GM21529 (cell line): Measurements from ENCODE around the gene PYGB.

ENCODE experiments used
- ATAC-seq: cut with Tn5 transposase; IDR thresholded peaks from one replicate; pipeline ENCODE4 v1.9.1; 2021; ENCODE audit not compliant: unreplicated experiment

PYGB gene

DNA sequence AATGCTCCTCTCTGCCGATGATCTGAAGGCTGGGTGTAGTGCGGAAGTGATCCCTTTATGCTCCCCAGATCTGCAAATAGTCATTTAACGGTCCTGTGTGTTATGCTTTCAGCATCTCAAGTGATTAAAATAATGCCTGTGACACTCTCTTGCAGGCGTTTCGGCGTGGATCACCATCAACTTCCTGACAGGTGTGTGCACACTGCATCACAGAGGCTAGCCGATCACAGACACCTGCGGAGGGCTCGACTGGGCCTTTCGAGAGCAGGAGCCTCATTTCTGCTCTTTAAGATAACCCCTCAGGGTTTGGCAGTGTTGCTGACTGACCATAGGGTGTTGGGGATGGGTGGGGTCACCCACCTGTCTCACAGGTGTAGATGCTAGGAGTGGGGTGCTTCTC is 32.4 kb upstream of the PYGB start:
- ATAC-seq = no peak

DNA sequence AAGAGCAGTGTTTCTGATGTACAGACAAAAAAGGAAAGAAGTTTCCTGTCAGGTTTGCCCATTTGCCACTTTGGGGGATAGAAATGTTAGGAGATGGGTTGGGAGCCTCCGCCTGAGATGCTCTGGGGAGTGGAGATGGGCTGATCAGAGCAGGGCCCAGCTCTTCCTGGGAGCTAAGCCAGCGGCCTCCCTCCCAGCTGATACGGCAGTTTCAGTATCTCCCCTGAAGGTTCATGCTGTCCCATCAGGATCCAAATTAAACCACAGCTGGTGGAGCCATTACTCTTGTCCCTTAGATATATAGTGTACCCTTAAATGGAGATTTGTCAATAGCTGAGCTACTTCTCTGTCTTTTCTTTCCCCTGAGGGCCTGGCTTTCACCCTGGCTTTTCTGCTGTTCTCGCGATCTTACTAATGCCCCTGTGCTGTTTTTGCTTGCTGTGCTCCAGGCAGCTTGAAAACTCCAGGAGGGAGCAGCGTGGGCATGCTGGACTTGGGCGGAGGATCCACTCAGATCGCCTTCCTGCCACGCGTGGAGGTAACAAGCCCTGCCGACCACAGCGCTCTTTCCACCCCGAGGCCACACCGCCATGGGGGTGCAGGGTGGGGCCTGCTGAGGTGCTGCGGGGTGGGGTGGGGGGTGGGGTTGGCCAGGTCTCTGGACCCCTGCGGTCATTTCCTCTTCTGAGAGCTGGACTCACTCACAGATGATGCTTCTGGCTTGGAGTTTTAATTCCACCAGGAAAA is 31.5 kb upstream of the PYGB start:
- no peak for ATAC-seq

- ATAC-seq = no peak
These were observed 30.4 kb upstream of the PYGB start for GRCh38 chr20:25217161-25218108.

GRCh38 chr20:25218109-25218486 is 29.8 kb upstream of the PYGB start:
- no peak for ATAC-seq

GRCh38 chr20:25218492-25218891 is 29.4 kb upstream of the PYGB start:
- ATAC-seq = no peak

DNA sequence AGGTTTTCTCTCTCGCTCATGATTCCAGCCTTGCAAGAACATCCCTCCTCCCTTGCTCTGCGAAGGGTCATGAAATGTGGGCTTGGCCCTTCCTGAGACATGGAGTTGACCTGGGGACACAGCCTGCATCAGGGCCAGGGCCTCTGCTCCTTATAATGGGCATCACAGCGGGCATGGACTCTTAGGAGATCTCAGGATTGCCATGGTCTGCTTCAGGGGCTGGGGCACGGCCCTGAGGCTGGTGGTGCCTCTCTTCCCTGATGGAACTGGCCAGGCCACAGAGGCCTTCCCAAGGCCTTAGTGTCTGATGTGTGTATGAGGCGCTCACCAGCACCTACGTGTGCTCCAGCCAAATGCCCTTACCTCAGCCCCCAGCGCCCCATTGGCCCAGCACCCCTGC is 28.5 kb upstream of the PYGB start:
- ATAC-seq = no peak

- no peak for ATAC-seq
These were observed 27.7 kb upstream of the PYGB start for GRCh38 chr20:25220021-25220730.

DNA sequence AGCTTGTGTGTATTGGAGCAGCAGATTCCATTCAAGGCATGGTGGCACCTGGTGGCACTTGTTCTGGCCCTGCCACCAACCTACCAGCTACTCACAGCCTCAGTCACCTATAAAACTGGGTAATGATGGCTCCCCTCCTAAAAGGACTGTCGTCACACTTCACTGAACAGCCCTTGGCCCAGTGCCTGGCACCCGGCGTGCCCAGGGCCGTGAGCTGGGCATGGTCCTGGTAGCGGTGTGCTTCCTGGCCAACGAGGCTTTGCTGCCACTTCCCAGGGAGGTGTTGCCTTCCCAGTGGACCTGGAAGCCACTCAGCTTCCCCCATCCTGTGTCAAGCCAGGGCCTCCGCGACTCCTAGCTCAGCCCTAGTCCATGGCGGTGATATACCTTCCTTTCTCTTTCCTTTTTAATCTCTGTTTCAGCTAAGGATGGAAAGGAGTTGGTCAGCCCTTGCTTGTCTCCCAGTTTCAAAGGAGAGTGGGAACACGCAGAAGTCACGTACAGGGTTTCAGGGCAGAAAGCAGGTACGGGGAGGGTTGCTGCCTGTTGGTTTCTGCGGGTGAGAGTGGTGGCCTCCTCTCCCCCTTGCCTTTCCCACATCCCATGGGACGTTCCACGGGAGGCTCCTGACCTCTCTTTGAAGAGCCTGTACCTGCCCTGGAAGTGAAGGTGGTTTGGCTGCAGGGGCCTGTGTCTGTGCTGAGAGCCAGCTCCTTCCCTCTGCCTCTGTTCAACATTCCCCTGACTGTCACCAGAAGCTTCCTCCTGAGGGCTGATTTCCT is 26.9 kb upstream of the PYGB start:
- ATAC-seq = no peak

DNA sequence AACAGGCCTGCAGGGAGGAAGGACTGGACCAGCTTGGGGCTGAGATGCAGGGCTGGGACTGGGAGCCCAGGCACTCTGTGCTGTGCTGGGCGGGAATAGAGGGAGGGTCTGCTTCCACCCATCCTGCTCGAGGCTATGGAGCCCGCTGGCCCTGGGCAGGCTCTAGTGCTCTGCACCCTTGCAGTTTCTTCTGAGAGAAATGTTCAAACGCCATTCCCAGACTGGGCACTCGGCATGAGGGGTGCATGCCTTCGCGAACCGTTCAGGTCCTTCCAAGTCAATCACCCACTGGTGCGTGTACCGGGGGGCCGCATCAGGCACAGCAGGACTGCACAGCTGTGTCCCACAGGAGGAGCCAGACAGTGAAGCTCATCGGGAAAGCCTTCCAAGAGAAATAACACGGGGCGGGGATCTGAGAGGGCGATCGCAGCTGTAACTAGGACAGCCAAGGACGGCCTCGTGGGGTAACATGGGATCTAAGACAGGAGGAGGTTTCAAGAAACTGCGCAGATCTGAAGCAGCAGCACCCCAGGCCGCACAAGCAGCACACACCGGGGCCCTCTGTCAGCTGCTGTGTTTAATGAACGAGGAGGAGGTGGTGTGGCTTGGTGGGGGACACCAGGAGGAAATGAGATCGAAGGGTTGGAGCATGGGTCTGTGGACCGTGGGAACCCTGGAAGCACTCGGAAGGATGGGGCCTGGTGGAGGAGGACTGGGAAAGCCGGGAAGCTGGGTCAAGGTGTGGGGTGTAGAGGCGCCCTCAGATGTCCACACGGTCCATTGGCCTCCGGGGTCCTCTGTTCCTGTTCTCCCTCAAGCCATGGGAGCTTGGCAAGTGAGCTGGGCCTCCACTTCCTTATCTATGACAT is 26.1 kb upstream of the PYGB start:
- no peak for ATAC-seq

GRCh38 chr20:25222461-25223178 is 25.3 kb upstream of the PYGB start:
- ATAC-seq = no peak

DNA sequence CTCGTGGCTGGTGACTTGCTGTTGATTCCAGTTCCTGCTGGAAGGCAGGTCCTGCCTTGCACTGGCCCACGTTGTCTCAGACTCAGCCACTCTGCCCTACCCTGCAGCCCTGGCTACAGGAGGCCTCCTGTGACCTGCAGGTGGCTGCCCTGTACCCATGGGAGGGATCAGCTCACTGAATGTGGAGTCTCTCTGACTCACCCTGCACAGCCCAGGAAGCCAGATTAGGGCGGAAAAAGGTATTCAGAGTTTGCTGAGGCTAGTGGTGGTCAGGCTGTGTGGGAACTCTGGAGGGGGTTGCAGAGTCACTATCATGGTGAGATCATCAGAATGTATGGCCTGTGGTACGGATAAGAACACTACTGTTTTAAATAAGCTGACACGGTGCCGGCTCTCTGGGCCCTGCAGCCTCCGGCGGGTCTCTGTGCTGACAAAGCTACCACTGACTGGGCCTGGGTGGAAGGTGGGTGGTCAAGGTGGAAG is 24.7 kb upstream of the PYGB start:
- ATAC-seq = peak; percentile 50

GRCh38 chr20:25223765-25224720 is 23.8 kb upstream of the PYGB start:
- no peak for ATAC-seq

DNA sequence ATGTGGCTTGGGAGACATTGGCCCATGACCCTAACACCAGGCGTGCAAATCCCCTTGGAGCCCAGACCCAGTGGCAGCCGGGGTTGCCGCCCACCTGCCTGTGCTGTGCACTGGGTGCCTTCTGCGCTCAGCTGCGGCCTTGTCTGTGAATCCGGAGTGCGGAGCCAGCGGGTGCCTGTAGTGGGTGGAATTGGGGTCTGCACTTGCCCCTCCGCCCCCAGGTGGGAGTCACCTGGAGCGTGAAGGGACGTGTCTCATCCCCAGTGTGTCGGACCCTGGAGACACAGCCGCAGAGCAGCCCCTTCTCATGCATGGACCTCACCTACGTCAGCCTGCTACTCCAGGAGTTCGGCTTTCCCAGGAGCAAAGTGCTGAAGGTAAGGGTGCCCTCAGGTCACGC is 22.9 kb upstream of the PYGB start:
- no peak for ATAC-seq

- no peak for ATAC-seq
These were observed 22.0 kb upstream of the PYGB start for GRCh38 chr20:25225642-25226432.

DNA sequence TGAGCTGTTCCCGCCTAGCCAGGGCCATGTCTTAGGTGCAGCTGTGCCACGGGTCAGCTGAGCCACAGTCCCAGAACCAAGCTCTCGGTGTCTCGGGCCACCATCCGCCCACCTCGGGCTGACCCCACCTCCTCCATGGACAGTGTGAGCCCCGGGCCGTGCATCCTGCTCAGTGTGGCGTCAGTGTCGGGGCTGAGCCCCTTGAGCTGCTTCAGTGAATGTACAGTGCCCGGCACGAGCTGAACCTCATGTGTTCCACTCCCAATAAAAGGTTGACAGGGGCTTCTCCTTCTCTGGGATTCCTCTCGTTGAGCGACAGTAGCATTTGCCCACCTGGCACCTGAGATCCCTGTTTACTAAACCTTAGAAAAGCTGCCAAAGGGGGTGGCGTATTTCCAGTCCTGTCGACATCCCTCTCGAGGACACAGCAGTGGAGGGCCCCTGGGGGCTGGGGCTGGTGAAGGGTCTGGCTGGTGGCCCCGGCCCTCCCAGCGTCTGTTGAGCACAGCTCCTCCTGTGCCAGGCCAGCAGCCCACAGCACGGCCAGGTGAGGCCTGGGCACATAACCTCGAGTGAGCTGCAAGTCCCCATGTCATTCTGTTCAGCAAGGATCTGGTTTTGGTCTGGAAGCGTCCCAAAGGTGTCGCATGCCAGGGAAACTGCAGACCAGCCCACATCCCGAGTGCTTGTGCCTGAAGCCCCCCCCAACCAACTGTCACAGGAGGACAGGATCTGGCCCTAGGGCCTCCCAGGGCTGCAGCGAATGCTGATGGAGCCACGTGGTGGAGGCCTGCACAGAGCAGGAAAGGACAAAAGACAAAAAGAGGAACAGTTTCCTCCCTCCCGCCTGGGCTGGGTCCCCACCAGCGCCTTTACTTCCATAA is 21.2 kb upstream of the PYGB start:
- no peak for ATAC-seq

- ATAC-seq = no peak
These were observed 20.5 kb upstream of the PYGB start for GRCh38 chr20:25227317-25227831.
